Lower leg skin (tissue), 3 donors: ENCODE results near the gene FCHO1.

Experiments used
- CTCF ChIP-seq, 3 donors: fragments of 450-650 bp; IDR thresholded peaks; one replicate each; pipeline ENCODE4 v1.5.1; 2016; ENCODE audit warnings: antibody characterized with exemption in 3 of 3, mild to moderate bottlenecking in 3 of 3, moderate library complexity in 2 of 3
- POLR2A ChIP-seq, 2 donors: fragments of 450-650 bp; IDR thresholded peaks; one replicate each; pipeline ENCODE4 v1.6.1; 2016 to 2017; ENCODE audit warnings: antibody characterized with exemption in 2 of 2, mild to moderate bottlenecking in 1 of 2, moderate library complexity in 1 of 2

- TF ChIP-seq CTCF (IDR thresholded peaks at IDR 0.05) (no peak), POLR2A (IDR thresholded peaks at IDR 0.05) (no peak)
Observed at GRCh38 chr19:17727843-17728242, 23.4 kb upstream of the FCHO1 start.
